RPMI8226 (cell line): ENCODE data around the gene HMGCLL1.

Experiments
- DNase-seq: peaks from one replicate; pipeline ENCODE4 v3.0.0-alpha.2; 2015

HMGCLL1 gene

GRCh38 chr6:55438203-55438602 is 140.8 kb downstream of the HMGCLL1 start:
- no peak for DNase-seq

GRCh38 chr6:55437141-55437540 is 141.9 kb downstream of the HMGCLL1 start:
- DNase-seq = no peak

GRCh38 chr6:55433446-55434130 is 145.4 kb downstream of the HMGCLL1 start:
- no peak for DNase-seq

- DNase-seq = no peak
Observed at GRCh38 chr6:55423933-55424332, 155.1 kb downstream of the HMGCLL1 start.

GRCh38 chr6:55410674-55411073 is 168.3 kb downstream of the HMGCLL1 start:
- DNase-seq = no peak

- DNase-seq = no peak
Observed at GRCh38 chr6:55405474-55406235, 173.3 kb downstream of the HMGCLL1 start.

GRCh38 chr6:55399351-55399750 is 179.6 kb downstream of the HMGCLL1 start:
- no peak for DNase-seq

GRCh38 chr6:55397986-55398385 is 181.0 kb downstream of the HMGCLL1 start:
- DNase-seq = no peak

- no peak for DNase-seq
Observed at GRCh38 chr6:55395871-55396270, 183.1 kb downstream of the HMGCLL1 start.

GRCh38 chr6:55388211-55388610 is 190.8 kb downstream of the HMGCLL1 start:
- DNase-seq = no peak
